GM20000 (cell line): Measurements from ENCODE around the gene YIF1A.

Experiments
- DNase-seq: peaks from one replicate; pipeline ENCODE4 v3.0.0; 2012; ENCODE audit warnings: low spot score
- TF ChIP-seq, protein P1 (sequence below): IDR thresholded peaks from 2 replicates; pipeline ENCODE4 v1.5.1; 2012; ENCODE audit warnings: mild to moderate bottlenecking, control low read depth; ENCODE audit errors: extremely low read depth, missing control alignments

YIF1A gene

DNA sequence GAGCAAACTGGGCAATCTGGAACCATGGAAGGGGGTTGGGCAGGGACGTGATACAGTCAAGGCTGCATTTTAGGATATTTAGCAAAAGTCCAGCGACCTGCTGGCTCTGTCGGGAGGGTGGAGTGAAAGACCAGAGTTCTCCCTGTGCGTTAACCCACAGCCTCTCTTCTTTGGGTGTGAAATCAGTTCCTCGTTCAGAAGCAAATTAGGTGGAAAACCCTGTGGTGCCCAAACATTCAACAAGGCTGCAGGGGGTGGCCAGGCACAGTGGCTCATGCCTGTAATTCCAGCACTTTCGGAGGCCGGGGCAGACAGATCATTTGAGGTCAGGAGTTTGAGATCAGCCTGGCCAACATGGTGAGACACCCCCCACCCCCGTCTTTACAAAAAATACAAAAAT is 8.7 kb upstream of the YIF1A start:
- no peak for DNase-seq
- TF ChIP-seq, protein P1, sequence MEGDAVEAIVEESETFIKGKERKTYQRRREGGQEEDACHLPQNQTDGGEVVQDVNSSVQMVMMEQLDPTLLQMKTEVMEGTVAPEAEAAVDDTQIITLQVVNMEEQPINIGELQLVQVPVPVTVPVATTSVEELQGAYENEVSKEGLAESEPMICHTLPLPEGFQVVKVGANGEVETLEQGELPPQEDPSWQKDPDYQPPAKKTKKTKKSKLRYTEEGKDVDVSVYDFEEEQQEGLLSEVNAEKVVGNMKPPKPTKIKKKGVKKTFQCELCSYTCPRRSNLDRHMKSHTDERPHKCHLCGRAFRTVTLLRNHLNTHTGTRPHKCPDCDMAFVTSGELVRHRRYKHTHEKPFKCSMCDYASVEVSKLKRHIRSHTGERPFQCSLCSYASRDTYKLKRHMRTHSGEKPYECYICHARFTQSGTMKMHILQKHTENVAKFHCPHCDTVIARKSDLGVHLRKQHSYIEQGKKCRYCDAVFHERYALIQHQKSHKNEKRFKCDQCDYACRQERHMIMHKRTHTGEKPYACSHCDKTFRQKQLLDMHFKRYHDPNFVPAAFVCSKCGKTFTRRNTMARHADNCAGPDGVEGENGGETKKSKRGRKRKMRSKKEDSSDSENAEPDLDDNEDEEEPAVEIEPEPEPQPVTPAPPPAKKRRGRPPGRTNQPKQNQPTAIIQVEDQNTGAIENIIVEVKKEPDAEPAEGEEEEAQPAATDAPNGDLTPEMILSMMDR = no peak

DNA sequence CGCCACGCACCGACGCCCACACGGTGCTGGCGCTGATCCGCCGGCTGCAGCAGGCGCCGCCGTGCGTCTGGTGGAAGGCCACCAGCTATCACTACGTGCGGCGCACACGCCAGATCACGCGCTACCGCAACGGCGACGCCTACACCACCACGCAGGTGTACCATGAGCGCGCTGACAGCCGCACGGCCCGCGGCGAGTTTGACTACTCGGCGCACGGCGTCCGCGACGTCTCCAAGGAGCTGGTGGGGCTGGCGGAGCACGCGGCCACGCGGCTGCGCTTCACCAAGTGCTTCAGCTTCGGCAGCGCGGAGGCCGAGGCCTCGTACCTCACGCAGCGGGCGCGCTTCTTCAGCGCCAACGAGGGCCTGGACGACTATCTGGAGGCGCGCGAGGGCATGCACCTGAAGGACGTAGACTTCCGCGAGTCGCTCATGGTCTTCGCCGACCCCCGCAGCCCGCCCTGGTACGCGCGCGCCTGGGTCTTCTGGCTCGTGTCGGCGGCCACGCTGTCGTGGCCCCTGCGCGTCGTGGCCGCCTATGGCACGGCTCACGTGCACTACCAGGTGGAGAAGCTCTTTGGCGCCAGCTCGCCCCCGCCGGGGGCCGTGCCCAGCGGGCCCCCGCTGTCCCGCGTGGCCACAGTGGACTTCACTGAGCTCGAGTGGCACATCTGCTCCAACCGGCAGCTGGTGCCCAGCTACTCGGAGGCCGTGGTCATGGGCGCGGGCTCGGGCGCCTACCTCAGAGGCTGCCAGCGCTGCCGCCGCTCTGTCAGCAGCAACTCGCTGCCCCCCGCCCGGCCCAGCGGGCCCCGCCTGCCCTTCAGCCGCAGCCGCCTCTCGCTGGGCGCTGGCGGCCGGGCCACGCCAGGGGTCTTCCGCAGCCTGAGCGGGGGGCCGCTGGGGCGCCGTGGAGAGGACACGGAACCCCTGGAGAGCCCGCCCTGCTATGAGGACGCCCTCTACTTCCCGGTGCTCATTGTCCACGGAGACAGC is 6.0 kb upstream of the YIF1A start:
- DNase-seq = peak; percentile 25
- TF ChIP-seq, protein P1 = no peak

DNA sequence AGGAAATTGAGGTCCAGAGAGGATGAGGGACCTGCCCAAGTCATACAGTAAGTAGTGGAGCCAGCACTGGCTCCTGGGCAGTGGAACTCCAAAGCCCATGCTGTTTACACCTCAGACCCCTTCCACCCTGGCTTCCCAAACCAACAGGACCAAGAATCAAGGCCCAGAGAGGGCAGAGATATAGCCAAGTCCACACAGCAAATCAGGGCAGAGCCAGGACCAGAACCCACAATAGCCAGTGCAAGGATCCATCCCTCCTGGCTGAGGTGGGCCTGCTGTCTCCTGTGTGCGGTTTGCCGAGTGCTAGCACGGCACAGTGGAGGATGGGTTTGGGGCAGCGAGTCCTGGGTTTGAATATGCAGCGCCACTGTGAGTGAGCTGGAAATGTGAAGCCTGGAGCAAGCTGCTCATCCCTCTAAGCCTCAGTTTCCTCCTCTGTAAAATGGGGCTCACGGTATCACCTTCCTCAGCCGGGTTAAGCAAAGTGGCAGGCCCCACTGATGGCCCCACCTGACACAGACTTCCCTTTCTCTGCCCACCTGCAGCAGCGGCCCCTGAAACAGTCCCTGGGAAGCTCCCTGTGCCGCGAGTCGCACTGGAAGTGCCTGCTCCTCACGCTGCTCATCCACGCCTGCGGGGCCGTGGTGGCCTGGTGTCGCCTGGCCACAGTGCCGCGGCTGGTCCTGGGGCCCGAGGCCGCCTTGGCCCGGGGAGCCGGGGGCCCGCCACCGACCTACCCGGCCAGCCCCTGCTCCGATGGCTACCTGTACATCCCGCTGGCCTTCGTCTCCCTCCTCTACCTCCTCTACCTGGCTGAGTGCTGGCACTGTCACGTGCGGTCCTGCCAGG is 5.1 kb upstream of the YIF1A start:
- DNase-seq = peak; percentile 19
- TF ChIP-seq, protein P1 = no peak

DNA sequence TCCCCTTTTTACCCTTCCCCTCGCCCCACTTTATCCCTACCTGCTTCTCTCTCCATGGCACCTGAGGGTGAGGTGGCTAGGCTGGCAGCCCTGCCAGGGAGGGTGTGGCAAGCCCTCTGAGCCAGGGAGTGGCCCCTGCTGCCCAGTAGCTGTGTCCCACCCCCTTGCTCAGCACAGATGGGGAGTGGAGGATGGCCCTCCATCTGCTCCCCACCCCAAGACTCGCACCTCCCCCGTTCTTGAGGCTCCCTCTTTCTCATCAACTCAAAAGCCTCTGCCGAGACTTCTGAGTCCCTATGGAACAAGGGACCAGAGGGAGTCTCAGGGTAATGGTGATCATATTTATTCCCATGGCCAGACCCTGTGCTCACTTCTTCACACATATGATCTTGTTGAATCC is 4.4 kb upstream of the YIF1A start:
- TF ChIP-seq, protein P1 = no peak
- no peak for DNase-seq

DNA sequence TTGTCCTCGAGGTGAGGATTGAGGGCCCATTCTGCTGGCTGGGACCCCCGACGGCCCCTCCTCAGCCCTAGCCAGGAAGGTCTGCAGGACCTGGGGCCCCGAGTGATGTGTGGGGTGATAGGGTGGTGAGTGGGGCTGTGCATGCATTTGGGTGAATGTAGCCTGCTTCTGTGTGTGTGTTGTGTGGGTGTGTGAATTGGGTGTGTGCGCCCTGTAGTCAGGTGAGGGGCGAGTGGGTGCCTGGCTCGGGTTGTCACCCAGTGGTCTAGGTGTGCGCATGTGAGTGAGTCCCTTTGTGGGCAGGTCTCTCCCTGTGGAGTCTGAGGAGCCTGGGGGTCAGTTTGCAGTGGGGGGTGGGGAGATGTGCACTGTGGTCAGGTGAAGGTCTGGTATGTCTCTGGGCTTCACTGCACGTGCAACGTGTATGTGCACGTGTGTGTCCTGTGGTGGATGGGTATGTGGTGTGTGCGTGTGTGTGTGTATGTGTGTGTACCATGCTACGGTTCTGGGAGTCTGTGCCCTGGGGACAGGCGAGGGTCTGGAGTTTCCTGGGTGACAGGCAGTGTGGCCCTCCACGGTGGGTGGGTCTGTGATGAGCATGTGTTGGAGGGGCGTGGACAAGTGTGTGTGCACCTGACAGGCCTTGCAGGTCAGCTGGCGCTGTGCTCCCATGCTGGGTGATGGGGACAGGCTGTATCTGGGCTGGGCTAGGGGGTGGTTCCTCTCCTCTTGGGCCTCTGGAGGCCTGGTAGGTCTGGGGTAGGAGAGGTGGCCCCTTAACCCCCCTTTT is 3.8 kb upstream of the YIF1A start:
- no peak for DNase-seq
- TF ChIP-seq, protein P1 = no peak

DNA sequence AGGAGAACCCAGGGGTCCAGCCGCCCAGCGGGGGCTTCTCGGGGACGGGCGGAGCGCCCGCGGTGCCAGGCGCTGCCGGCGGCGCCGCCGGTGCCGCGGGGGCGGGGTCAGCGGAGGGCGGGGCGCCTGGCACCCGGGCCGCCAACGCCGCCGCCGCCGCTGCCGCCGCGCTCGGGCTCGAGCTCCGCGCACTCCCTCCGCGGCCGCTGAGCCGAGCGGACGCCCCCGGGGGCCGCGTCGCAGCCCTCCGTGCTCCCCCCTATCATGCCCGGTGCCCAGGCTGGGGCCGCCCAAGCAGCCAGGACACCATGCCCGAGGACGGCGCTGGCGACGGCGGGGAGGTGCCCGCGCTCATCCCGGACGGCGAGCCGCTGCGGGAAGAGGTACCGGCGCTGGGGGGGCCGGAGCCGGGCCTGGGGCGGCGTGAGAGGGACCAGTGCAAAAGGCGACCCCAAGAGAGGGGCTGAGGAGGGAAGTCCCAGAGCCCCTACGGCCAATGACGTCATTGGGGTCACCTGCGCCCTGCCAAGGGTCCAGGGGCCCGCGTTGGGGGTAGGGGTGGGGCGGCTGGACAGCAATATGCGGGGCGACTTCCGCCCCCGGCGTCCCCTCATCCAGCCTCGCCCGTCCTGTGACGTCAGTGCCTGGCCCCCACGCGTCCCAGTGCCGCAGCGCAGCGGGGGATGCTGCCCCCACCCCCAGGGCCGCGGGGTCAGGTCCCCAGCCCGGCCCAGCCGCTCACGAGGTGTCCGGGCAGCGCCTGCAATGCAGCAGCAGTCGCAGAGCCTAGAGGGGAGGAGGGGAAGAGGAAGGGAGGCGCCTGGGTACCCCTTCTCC is 3.0 kb upstream of the YIF1A start, which contains the start of gene TMEM151A:
TMEM151A (plus strand) TSS at position 189 of the 837 bp plus-strand sequence; CDS start at position 309, 120 bp downstream.
- TF ChIP-seq, protein P1 = no peak
- DNase-seq = no peak
